Measurements from ENCODE around the gene USP32.

- TF ChIP-seq EZH2 (IDR thresholded peaks at IDR 0.05; ENCODE audit: low read depth, low read length, severe bottlenecking): no peak
- TF ChIP-seq EP300 (IDR thresholded peaks at IDR 0.05; ENCODE audit: borderline replicate concordance in 1 of 2, low read depth in 2 of 2, low read length in 2 of 2): no peak
- TF ChIP-seq CTCF (IDR thresholded peaks at IDR 0.05; ENCODE audit: control extremely low read depth in 1 of 3, insufficient read depth in 1 of 3, low read depth in 1 of 3, low read length in 3 of 3): no peak
- TF ChIP-seq POLR2AphosphoS5 (IDR thresholded peaks at IDR 0.05; ENCODE audit: low read depth, low read length): no peak
- no peak for TF ChIP-seq RAD21 (IDR thresholded peaks at IDR 0.05 in 1 of 2, conservative IDR thresholded peaks at IDR 0.05 in 1 of 2; ENCODE audit: low read depth in 2 of 2, low read length in 2 of 2)
- TF ChIP-seq SIN3A (conservative IDR thresholded peaks at IDR 0.05 in 1 of 2, IDR thresholded peaks at IDR 0.05 in 1 of 2; ENCODE audit: low read depth in 1 of 2, low read length in 2 of 2): no peak
- no peak for TF ChIP-seq ATF2 (IDR thresholded peaks at IDR 0.05; ENCODE audit: low read length)
Measured at GRCh38 chr17:60333628-60334031, 58.3 kb downstream of the USP32 start.
